Liver (tissue), 3 donors: ENCODE results near the gene RXFP3.

Experiments used
- CTCF ChIP-seq: fragments of 150-350 bp; IDR thresholded peaks from 2 replicates; pipeline ENCODE4 v1.5.1; 2017; ENCODE audit warnings: improper control_type of control experiment, low read depth, low read length; ENCODE audit not compliant: missing input control
- EGR1 ChIP-seq, 2 donors: IDR thresholded peaks; 2 replicates each; pipeline ENCODE4 v1.6.1; 2016 to 2018; ENCODE audit warnings: antibody characterized with exemption in 2 of 2, low read depth in 2 of 2
- FOXA1 ChIP-seq: IDR thresholded peaks from 2 replicates; pipeline ENCODE4 v1.6.1; 2016; ENCODE audit warnings: antibody characterized with exemption
- NR2F2 ChIP-seq: IDR thresholded peaks from 2 replicates; pipeline ENCODE4 v1.6.1; 2016; ENCODE audit warnings: antibody characterized with exemption
- RAD21 ChIP-seq, 2 donors: IDR thresholded peaks; 2 replicates each; pipeline ENCODE4 v1.6.1; 2016; ENCODE audit warnings: antibody characterized with exemption in 2 of 2, mild to moderate bottlenecking in 2 of 2
- RXRA ChIP-seq, 2 donors: IDR thresholded peaks; 2 replicates each; pipeline ENCODE4 v1.6.1; 2017 to 2018; ENCODE audit warnings: antibody characterized with exemption in 2 of 2, mild to moderate bottlenecking in 1 of 2
- SP1 ChIP-seq: IDR thresholded peaks from 2 replicates; pipeline ENCODE4 v1.6.1; 2018; ENCODE audit warnings: antibody characterized with exemption, mild to moderate bottlenecking
- TAF1 ChIP-seq: conservative IDR thresholded peaks from 2 replicates; pipeline ENCODE4 v1.6.1; 2016; ENCODE audit warnings: antibody characterized with exemption, mild to moderate bottlenecking
- YY1 ChIP-seq: IDR thresholded peaks from 2 replicates; pipeline ENCODE4 v1.6.1; 2016; ENCODE audit warnings: antibody characterized with exemption, mild to moderate bottlenecking
- TF ChIP-seq, protein P1 (sequence below): IDR thresholded peaks from 2 replicates; pipeline ENCODE4 v1.6.1; 2016; ENCODE audit warnings: antibody characterized with exemption, mild to moderate bottlenecking
- TF ChIP-seq, protein P2 (sequence below): IDR thresholded peaks from 2 replicates; pipeline ENCODE4 v1.6.1; 2016; ENCODE audit warnings: antibody characterized with exemption
- TF ChIP-seq, protein P3 (sequence below): IDR thresholded peaks from 2 replicates; pipeline ENCODE4 v1.6.1; 2016; ENCODE audit warnings: antibody characterized with exemption
- donor health status: healthy.
- donor health status: healthy.

DNA sequence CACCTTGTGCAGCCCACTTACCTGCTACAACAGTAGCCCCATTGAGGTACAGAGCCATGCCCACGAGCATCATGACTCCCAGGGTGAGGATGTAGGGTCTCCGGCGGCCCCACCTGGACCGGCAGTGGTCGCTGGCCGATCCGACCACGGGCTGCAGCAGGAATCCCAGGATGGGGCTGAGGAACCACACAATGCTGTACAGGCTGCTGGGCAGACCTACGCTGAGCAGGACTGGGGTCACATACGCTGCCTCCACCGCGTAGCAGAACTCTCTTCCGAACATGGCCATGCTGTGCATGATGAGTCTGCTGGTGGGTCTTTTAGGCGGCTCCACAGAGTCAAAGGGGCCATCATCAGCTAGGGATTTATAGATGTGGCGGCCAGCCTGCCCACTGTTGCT, 48.0 kb downstream of the RXFP3 start:
- TF ChIP-seq CTCF (no peak), YY1 (no peak), NR2F2 (no peak), TAF1 (no peak), SP1 (no peak), RAD21 (IDR thresholded peaks at IDR 0.05) (no peak), EGR1 (IDR thresholded peaks at IDR 0.05; ENCODE audit: low read depth in 2 of 2) (no peak), FOXA1 (no peak), RXRA (IDR thresholded peaks at IDR 0.05) (no peak)
- TF ChIP-seq, protein P1, sequence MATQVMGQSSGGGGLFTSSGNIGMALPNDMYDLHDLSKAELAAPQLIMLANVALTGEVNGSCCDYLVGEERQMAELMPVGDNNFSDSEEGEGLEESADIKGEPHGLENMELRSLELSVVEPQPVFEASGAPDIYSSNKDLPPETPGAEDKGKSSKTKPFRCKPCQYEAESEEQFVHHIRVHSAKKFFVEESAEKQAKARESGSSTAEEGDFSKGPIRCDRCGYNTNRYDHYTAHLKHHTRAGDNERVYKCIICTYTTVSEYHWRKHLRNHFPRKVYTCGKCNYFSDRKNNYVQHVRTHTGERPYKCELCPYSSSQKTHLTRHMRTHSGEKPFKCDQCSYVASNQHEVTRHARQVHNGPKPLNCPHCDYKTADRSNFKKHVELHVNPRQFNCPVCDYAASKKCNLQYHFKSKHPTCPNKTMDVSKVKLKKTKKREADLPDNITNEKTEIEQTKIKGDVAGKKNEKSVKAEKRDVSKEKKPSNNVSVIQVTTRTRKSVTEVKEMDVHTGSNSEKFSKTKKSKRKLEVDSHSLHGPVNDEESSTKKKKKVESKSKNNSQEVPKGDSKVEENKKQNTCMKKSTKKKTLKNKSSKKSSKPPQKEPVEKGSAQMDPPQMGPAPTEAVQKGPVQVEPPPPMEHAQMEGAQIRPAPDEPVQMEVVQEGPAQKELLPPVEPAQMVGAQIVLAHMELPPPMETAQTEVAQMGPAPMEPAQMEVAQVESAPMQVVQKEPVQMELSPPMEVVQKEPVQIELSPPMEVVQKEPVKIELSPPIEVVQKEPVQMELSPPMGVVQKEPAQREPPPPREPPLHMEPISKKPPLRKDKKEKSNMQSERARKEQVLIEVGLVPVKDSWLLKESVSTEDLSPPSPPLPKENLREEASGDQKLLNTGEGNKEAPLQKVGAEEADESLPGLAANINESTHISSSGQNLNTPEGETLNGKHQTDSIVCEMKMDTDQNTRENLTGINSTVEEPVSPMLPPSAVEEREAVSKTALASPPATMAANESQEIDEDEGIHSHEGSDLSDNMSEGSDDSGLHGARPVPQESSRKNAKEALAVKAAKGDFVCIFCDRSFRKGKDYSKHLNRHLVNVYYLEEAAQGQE: no peak
- TF ChIP-seq, protein P2, sequence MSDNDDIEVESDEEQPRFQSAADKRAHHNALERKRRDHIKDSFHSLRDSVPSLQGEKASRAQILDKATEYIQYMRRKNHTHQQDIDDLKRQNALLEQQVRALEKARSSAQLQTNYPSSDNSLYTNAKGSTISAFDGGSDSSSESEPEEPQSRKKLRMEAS: no peak
- TF ChIP-seq, protein P3, sequence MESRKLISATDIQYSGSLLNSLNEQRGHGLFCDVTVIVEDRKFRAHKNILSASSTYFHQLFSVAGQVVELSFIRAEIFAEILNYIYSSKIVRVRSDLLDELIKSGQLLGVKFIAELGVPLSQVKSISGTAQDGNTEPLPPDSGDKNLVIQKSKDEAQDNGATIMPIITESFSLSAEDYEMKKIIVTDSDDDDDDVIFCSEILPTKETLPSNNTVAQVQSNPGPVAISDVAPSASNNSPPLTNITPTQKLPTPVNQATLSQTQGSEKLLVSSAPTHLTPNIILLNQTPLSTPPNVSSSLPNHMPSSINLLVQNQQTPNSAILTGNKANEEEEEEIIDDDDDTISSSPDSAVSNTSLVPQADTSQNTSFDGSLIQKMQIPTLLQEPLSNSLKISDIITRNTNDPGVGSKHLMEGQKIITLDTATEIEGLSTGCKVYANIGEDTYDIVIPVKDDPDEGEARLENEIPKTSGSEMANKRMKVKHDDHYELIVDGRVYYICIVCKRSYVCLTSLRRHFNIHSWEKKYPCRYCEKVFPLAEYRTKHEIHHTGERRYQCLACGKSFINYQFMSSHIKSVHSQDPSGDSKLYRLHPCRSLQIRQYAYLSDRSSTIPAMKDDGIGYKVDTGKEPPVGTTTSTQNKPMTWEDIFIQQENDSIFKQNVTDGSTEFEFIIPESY: no peak
